ENCODE measurements around the gene GPNMB.
"Not testable (repeated sequence)": the region's sequence is repeated elsewhere in the genome, so short reads cannot be mapped to it uniquely, and the experiment has no call there.

Gene GPNMB

GRCh38 chr7:23246555-23246954 is at the start of gene GPNMB:
GPNMB (plus strand) TSS chr7:23246775; CDS start chr7:23246858, 83 bp downstream.
- no peak for DNase-seq

GRCh38 chr7:23197745-23198144 is 48.8 kb upstream of the GPNMB start:
- DNase-seq: not testable (repeated sequence)

DNA sequence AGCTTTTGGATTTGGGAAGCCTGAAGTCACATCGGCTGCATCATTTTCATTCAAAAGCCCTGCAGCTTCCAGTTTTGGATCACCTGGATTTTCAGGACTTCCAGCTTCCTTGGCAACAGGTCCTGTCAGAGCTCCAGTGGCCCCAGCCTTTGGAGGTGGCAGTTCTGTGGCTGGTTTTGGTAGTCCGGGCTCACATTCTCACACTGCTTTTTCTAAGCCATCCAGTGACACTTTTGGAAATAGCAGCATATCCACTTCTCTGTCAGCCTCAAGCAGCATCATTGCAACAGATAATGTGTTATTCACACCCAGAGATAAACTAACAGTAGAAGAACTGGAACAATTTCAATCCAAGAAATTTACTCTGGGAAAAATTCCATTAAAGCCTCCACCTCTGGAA is 46.2 kb upstream of the GPNMB start:
- DNase-seq: no peak

- DNase-seq: no peak
Observed at GRCh38 chr7:23204241-23204640, 42.3 kb upstream of the GPNMB start.

- DNase-seq: no peak
Observed at GRCh38 chr7:23205577-23205908, 41.0 kb upstream of the GPNMB start.

DNA sequence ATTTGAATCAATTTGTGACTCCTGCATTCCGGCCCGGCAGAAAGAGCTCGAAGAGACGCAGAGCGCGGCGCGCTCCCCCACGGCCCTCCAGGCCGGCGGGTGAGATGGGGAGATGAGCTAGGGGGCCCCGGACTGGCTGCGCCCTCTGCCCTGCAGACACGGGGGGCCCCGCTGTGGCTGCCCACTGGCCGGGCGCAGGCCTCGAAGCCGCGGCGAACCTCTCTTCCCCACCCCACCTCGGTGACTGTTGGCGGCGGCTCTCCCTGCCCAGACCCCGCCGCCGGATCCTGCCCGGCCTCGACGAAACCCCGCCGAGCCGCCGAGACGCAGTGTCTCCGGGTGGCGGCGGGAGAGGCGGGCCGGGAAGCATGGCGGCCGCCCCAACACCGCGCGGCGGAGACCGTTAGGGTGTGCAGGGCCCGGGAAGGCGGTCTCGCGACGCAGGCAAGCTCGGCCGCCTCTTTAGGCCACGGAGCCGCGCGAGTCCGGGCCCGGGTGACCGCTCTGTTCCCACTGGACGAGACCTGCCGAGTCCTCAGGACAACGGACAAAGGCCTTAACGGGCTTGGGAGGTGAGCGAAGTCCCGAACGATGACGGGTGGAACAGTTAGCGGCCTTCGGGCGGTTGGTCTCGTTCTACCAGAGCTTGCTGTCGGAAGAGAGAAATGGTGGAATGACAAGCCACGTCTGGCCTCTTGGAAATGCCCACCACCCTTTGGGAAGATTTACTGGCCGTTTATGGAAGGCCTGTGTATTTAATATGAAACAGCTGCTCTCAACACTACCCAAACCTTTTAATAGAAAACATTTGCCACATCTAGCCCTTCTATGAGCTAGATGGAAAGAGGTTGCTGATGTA is 40.4 kb upstream of the GPNMB start:
- no peak for DNase-seq

DNA sequence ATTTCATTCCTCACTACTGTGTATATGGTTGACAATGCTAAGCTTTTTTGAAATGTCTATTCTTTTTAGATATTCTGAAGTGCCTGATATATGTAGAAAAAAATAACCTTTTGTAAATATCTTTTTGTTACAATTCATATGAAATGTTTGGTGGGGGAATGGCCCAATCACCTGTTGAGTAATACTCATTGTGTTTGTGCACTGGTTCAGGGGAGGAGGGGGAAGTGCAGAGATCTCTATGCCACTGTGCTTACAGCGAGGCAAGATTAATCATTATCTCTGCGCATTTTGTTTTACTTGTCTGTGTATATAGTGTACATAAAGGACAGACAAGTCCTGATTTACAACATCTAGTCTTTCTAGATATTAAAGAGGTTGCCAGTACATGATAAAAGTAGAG is 39.6 kb upstream of the GPNMB start:
- DNase-seq: no peak

GRCh38 chr7:23207884-23208283 is 38.7 kb upstream of the GPNMB start:
- DNase-seq: no peak

- DNase-seq: no peak
Observed at GRCh38 chr7:23208316-23208715, 38.3 kb upstream of the GPNMB start.

DNA sequence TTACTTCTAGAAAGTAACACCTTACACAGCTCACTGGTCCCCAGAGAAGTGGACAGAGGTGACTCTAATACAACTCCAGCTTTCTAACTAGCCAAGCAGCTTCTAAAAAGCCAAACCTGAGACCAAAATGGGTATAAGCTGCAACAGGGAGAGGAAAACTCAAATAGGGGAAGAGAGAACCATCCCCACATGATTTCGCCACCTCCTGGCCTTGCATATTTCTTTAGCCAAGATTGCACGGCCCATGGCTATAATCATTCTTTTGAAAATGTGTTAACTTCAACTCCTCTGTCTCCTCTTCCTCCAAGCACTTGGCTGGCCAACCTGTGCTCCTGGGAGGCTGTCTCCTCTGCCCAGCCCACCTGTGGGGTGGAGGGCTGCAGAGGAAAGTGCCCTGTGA is 36.1 kb upstream of the GPNMB start:
- no peak for DNase-seq

- DNase-seq: no peak
Observed at GRCh38 chr7:23211589-23211988, 35.0 kb upstream of the GPNMB start.

GRCh38 chr7:23212395-23212794 is 34.2 kb upstream of the GPNMB start:
- DNase-seq: no peak

GRCh38 chr7:23212841-23213240 is 33.7 kb upstream of the GPNMB start:
- no peak for DNase-seq

- DNase-seq: no peak
Observed at GRCh38 chr7:23213755-23214154, 32.8 kb upstream of the GPNMB start.

GRCh38 chr7:23214423-23214822 is 32.2 kb upstream of the GPNMB start:
- no peak for DNase-seq

GRCh38 chr7:23214938-23215337 is 31.6 kb upstream of the GPNMB start:
- no peak for DNase-seq

DNA sequence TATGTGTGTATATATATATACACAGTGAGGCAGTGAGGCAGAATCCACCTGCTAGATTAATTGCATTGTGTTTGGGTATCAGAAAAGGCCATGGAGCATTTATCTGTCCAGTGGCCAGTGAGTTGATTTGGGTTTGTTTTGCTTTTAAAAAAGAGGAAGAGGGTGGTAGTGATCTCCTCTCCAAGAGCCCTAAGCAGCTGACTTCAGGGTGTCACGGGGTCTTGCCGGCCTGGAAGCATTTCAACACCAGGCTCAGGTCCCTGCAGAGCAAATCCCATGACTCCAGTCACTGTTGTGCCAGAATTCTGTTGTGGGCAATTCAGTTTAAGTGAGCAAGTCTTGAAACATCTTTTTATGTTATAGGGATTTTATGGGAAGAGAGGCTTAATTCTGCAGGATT is 30.6 kb upstream of the GPNMB start:
- peak; percentile 2 for DNase-seq

DNA sequence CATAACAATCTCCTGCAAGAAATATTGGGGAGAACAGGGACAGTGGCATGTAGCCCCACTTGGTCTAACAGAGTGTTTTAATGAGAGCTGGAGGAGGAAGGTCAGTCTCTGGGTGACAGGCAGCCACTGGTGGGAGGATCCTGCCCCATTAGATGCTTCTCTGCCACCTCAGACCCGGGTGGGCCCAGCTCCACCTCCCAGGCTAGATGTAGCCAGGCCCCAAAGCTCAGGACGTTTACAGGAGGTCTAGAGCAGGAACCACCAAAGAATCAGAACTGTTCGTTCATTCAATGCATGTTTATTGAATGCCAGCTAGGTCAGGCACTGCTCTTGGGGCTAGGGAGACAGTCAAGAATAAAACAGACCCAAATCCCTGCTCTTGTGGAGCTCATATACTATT is 28.4 kb upstream of the GPNMB start:
- DNase-seq: no peak

DNA sequence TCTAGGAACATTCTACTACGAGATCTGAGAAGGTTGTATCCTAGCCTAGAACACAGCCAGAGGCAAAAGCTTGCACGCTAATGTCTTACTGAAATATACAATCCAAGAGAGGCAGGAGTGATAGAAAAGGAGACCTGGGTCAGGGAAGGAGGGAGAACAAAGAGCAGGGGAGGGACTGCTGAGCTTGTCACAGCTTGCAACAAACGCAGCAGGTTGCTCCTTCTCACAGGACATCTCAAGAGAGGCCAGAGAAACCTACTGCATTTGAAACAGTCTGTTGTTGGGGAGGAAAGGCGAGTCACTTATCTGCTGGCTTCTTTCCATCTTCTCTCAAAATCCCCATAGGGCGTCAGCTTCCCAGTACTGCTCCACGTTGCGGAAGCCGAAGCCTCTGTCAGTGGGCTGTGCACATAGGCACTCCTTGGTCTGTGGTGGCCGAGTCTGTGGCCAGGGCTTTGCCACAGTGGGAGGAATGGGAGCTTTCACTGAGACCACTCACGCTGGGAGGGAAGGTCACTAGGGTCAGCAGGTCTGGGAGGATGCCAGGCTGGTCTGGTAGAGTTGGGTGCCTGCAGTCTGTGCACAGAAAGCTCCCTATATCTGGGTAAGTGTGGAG is 25.8 kb upstream of the GPNMB start:
- DNase-seq: no peak

GRCh38 chr7:23222439-23223030 is 24.0 kb upstream of the GPNMB start:
- no peak for DNase-seq

- DNase-seq: not testable (repeated sequence)
Observed at GRCh38 chr7:23224364-23224763, 22.2 kb upstream of the GPNMB start.

- no peak for DNase-seq
Observed at GRCh38 chr7:23226844-23227450, 19.6 kb upstream of the GPNMB start.

DNA sequence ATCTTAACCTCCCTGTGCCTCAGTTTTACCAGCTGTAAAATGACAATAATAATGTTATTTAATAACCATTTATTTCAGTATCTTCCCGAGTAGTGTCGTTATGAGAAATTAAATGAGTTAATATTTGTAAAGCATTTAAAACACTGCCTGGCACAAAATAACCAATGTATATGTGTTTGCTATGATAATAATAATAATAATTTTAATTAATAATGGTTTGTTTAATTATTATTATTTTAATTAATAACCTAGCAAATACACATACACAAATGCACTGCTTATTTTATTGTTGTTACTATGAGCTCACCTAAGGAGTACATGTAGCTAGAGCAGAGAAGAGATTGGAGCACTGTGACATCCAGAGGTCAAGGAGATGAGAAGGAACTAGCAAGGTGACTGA is 18.2 kb upstream of the GPNMB start:
- DNase-seq: no peak

DNA sequence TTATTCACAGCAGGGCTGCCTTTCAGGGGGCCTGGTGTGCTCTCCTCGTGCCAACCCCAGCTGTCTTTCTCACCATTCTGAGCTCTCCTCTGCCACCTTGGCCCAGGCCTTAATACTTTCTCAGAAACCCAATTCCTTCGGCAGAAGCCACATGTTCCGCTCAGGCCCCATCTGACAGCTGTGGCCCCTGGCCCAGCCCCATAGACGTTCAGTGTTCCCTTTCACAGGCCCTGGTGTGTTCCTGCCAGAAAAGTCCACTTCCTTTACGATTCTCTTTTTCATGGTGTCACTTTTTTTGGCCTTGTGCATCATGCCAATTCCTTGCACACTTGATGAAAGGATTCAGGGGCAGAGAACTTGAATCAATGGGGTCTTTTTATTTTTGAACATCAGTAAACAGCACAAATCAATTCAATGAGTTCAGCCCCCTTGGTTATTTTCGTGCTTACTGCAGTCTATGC is 15.9 kb upstream of the GPNMB start:
- no peak for DNase-seq
